HepG2 (cell line): ENCODE measurements around the gene CCDC142. TPM values are rescaled to one million over a fixed set of nuclear protein-coding genes. Genes with fewer than 3 reads are reported as not detected.

ENCODE experiments used
- BCLAF1 ChIP-seq: fragments of 450-650 bp; IDR thresholded peaks from 2 replicates; pipeline ENCODE4 v1.6.1; 2017; ENCODE audit warnings: mild to moderate bottlenecking
- FOSL2 ChIP-seq: sonication (generic); formaldehyde crosslinking; IDR thresholded peaks from 2 replicates; pipeline ENCODE4 v1.4.0; 2020; ENCODE audit warnings: missing genetic modification reagents
- HMGXB4 ChIP-seq, 2 experiments: sonication (generic) in 1 of 2; formaldehyde crosslinking in 1 of 2; IDR thresholded peaks; 2 replicates each; pipeline versions ENCODE4 v1.4.0 to v1.6.1; 2018 to 2020; ENCODE audit warnings: missing genetic modification reagents in 2 of 2, borderline replicate concordance in 1 of 2, low read depth in 1 of 2, mild to moderate bottlenecking in 1 of 2, missing biosample characterization in 1 of 2
- ONECUT2 ChIP-seq: sonication (generic); formaldehyde crosslinking; IDR thresholded peaks from 2 replicates; pipeline ENCODE4 v1.4.0; 2020; ENCODE audit warnings: missing genetic modification reagents
- RARG ChIP-seq: sonication (generic); formaldehyde crosslinking; IDR thresholded peaks from 2 replicates; pipeline ENCODE4 v1.4.0; 2020; ENCODE audit warnings: low read depth, mild to moderate bottlenecking, missing genetic modification reagents
- REPIN1 ChIP-seq: sonication (generic); formaldehyde crosslinking; IDR thresholded peaks from 2 replicates; pipeline ENCODE4 v1.8.0; 2022; ENCODE audit warnings: missing genetic modification reagents, low read depth, mild to moderate bottlenecking, borderline replicate concordance
- SMAD1 ChIP-seq: sonication (generic); formaldehyde crosslinking; IDR thresholded peaks from 2 replicates; pipeline ENCODE4 v1.4.0; 2020; ENCODE audit warnings: missing genetic modification reagents, low read depth, mild to moderate bottlenecking, borderline replicate concordance
- SMAD3 ChIP-seq: sonication (generic); formaldehyde crosslinking; IDR thresholded peaks from 2 replicates; pipeline ENCODE4 v1.4.0; 2020; ENCODE audit warnings: missing genetic modification reagents
- TFE3 ChIP-seq: IDR thresholded peaks from 2 replicates; pipeline ENCODE4 v1.6.1; 2016
- ZFX ChIP-seq: sonication (generic); formaldehyde crosslinking; IDR thresholded peaks from 2 replicates; pipeline ENCODE4 v1.4.0; 2020; ENCODE audit warnings: mild to moderate bottlenecking, low read depth, missing genetic modification reagents, moderate library complexity
- ZMYM4 ChIP-seq: sonication (generic); formaldehyde crosslinking; IDR thresholded peaks from 2 replicates; pipeline ENCODE4 v1.8.1; 2023; ENCODE audit warnings: mild to moderate bottlenecking, missing genetic modification reagents
- ZNF251 ChIP-seq: sonication (generic); formaldehyde crosslinking; IDR thresholded peaks from 2 replicates; pipeline ENCODE4 v1.9.0; 2021; ENCODE audit warnings: mild to moderate bottlenecking, missing genetic modification reagents
- polyA plus RNA-seq, 8 experiments: library from polyadenylated mRNA; depleted of rRNA in 3 of 8; stranded (reverse) in 7 of 8; unstranded in 1 of 8; fragments of >200 nt; fragmentation: Illumina TruSeq in 4 of 8; extraction: Trizol in 4 of 8; gene quantifications; 2 replicates each; pipeline versions ENCODE4 v1.2.1 to v1.2.3, GENCODE V29; 2011 to 2016; ENCODE audit warnings: low read depth in 4 of 8, missing spikeins in 1 of 8, mixed read lengths in 1 of 8; ENCODE audit not compliant: insufficient read depth in 1 of 8
- total RNA-seq, 5 experiments: library from RNA; depleted of rRNA; stranded (reverse); fragments of >200 nt; fragmentation: Illumina TruSeq; extraction: Trizol; gene quantifications; 2 replicates each; pipeline ENCODE4 v1.2.3, GENCODE V29; 2016; ENCODE audit warnings: low read depth in 1 of 5
- TF ChIP-seq, protein P1 (sequence below): sonication (generic); formaldehyde crosslinking; IDR thresholded peaks from 2 replicates; pipeline ENCODE4 v1.4.0; 2020; ENCODE audit warnings: missing genetic modification reagents, borderline replicate concordance
- TF ChIP-seq, protein P2 (sequence below): sonication (generic); formaldehyde crosslinking; IDR thresholded peaks from 2 replicates; pipeline ENCODE4 v1.5.0; 2020; ENCODE audit warnings: mild to moderate bottlenecking, missing genetic modification reagents

The CCDC142 gene
- total and polyA plus RNA-seq, 2 of the 13 experiments (the other 11 are each of a cell fraction or from before 2014, with no cell fraction given), result 14.7 to 30.4 TPM

GRCh38 chr2:74458132-74458937, 24.5 kb downstream of the CCDC142 start, which contains the start of gene WBP1 (continued):
- TF ChIP-seq REPIN1 (CRISPR knock-in tag), result no peak; the same call in 1 of the 2 replicates
- no peak for TF ChIP-seq TFE3 (CRISPR knock-in tag)
- no peak; the same call in 1 of the 2 replicates for TF ChIP-seq SMAD3 (CRISPR knock-in tag)
- TF ChIP-seq ZNF251 (CRISPR knock-in tag), result no peak
- TF ChIP-seq FOSL2 (CRISPR knock-in tag), result no peak; the same call in 1 of the 2 replicates
- TF ChIP-seq HMGXB4 (CRISPR knock-in tag; IDR thresholded peaks at IDR 0.05; ENCODE audit: borderline replicate concordance in 1 of 2, low read depth in 1 of 2), result peak in 1 of 2 experiments; percentile 21; a peak in 3 of 4 replicates
- no peak; the same call in 1 of the 2 replicates for TF ChIP-seq ZMYM4 (CRISPR knock-in tag)
- TF ChIP-seq SMAD1, result no peak; the same call in 1 of the 2 replicates
- TF ChIP-seq ONECUT2, result no peak
- TF ChIP-seq ZFX (CRISPR knock-in tag), result peak; percentile 7; the same call in 1 of the 2 replicates
- no peak for TF ChIP-seq BCLAF1
- TF ChIP-seq, protein P1, sequence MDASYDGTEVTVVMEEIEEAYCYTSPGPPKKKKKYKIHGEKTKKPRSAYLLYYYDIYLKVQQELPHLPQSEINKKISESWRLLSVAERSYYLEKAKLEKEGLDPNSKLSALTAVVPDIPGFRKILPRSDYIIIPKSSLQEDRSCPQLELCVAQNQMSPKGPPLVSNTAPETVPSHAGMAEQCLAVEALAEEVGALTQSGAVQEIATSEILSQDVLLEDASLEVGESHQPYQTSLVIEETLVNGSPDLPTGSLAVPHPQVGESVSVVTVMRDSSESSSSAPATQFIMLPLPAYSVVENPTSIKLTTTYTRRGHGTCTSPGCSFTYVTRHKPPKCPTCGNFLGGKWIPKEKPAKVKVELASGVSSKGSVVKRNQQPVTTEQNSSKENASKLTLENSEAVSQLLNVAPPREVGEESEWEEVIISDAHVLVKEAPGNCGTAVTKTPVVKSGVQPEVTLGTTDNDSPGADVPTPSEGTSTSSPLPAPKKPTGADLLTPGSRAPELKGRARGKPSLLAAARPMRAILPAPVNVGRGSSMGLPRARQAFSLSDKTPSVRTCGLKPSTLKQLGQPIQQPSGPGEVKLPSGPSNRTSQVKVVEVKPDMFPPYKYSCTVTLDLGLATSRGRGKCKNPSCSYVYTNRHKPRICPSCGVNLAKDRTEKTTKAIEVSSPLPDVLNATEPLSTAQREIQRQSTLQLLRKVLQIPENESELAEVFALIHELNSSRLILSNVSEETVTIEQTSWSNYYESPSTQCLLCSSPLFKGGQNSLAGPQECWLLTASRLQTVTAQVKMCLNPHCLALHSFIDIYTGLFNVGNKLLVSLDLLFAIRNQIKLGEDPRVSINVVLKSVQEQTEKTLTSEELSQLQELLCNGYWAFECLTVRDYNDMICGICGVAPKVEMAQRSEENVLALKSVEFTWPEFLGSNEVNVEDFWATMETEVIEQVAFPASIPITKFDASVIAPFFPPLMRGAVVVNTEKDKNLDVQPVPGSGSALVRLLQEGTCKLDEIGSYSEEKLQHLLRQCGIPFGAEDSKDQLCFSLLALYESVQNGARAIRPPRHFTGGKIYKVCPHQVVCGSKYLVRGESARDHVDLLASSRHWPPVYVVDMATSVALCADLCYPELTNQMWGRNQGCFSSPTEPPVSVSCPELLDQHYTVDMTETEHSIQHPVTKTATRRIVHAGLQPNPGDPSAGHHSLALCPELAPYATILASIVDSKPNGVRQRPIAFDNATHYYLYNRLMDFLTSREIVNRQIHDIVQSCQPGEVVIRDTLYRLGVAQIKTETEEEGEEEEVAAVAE (CRISPR knock-in tag), result peak; percentile 98
- TF ChIP-seq, protein P2, sequence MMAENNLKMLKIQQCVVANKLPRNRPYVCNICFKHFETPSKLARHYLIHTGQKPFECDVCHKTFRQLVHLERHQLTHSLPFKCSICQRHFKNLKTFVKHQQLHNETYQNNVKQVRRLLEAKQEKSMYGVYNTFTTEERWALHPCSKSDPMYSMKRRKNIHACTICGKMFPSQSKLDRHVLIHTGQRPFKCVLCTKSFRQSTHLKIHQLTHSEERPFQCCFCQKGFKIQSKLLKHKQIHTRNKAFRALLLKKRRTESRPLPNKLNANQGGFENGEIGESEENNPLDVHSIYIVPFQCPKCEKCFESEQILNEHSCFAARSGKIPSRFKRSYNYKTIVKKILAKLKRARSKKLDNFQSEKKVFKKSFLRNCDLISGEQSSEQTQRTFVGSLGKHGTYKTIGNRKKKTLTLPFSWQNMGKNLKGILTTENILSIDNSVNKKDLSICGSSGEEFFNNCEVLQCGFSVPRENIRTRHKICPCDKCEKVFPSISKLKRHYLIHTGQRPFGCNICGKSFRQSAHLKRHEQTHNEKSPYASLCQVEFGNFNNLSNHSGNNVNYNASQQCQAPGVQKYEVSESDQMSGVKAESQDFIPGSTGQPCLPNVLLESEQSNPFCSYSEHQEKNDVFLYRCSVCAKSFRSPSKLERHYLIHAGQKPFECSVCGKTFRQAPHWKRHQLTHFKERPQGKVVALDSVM (CRISPR knock-in tag), result no peak
- TF ChIP-seq RARG (CRISPR knock-in tag), result no peak
